Memory B cell (primary cell): ENCODE measurements around the gene ANKRD29.
"Not testable (repeated sequence)": the region's sequence is repeated elsewhere in the genome, so short reads cannot be mapped to it uniquely, and the experiment has no call there.

ENCODE experiments used
- ATAC-seq: fragments of 150-1000 bp; cut with Tn5 transposase; 2 replicates; pipeline ENCODE4 v1.10.0; 2021; ENCODE audit warnings: low read depth, mild to moderate bottlenecking, moderate library complexity
- DNase-seq, 2 donors: peaks; one replicate each; pipeline ENCODE4 v3.0.0; 2022; ENCODE audit warnings: low spot score in 2 of 2
- H3K27ac Mint-ChIP-seq: one replicate; pipeline ENCODE4 v1.8.0; 2022; ENCODE audit warnings: mild to moderate bottlenecking, moderate library complexity, mixed read lengths
- H3K27me3 Mint-ChIP-seq: one replicate; pipeline ENCODE4 v1.8.0; 2022; ENCODE audit warnings: mixed read lengths
- H3K36me3 Mint-ChIP-seq: one replicate; pipeline ENCODE4 v1.8.0; 2022; ENCODE audit warnings: mild to moderate bottlenecking, mixed read lengths
- H3K4me1 Mint-ChIP-seq: one replicate; pipeline ENCODE4 v1.8.0; 2022; ENCODE audit warnings: mixed read lengths
- H3K4me3 Mint-ChIP-seq: one replicate; pipeline ENCODE4 v1.8.0; 2022; ENCODE audit warnings: mild to moderate bottlenecking, moderate library complexity, mixed read lengths
- H3K9me3 Mint-ChIP-seq: one replicate; pipeline ENCODE4 v1.8.0; 2022; ENCODE audit warnings: mixed read lengths

Gene ANKRD29

GRCh38 chr18:23583071-23583865 lies 79.4 kb downstream of the ANKRD29 start:
- Mint-ChIP-seq H3K4me3 (no peak overlapping the region), H3K9me3 (no peaks in the 10 kb centered on the region), H3K36me3 (peaks cover 9% of the 10 kb centered on the region), H3K27me3 (no peaks in the 10 kb centered on the region), H3K27ac (peak overlapping the region; percentile 28), H3K4me1 (peaks cover 32% of the 10 kb centered on the region)
- ATAC-seq (no peak), DNase-seq (no peak)

- Mint-ChIP-seq H3K27me3 (no peaks in the 10 kb centered on the region), H3K4me3 (no peak overlapping the region), H3K36me3 (peaks cover 12% of the 10 kb centered on the region), H3K4me1 (peaks cover 28% of the 10 kb centered on the region), H3K9me3 (no peaks in the 10 kb centered on the region), H3K27ac (peak overlapping the region; percentile 73)
- ATAC-seq = no peak
- DNase-seq = no peak
Measured at GRCh38 chr18:23580677-23581367, 81.9 kb downstream of the ANKRD29 start.

DNA sequence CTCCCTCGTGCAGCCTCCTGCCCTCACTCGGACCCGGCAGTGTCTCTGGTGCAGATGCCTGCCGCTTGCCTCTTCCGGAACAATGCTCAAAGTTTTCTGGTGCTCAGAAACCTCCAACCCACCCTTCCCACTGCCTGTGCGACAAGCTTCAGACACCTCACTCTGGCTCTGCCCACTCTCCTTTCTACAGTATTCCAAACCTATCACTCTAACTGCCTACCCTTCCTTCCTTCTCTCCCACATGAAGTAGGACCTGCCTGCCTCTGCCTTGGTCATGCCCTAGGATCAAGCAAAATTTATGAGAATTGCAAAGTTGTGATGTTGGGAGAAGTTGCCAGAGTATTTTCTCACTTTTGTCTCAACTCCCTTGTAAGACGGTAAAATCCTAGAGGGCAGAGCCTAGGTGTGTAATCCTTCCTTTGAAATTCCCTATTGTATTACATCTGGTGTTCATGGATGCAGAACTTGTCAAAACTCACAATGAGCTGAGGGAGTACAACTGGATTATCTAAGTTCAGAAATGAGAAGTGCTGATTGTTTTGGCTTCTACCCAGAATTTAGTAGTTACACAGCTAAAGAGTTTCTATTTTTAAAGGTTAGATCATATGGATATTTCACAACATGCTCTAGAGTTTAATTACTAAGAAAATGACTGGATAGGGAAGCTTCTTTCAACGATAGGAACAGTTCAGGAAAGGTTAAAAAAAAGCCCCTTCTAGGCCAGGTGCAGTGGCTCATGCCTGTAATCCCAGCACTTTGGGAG lies 83.6 kb downstream of the ANKRD29 start:
- H3K27me3 Mint-ChIP-seq = no peaks in the 10 kb centered on the region
- no peak for ATAC-seq
- H3K9me3 Mint-ChIP-seq = no peaks in the 10 kb centered on the region
- peaks cover 28% of the 10 kb centered on the region for H3K4me1 Mint-ChIP-seq
- DNase-seq = no peak
- peak overlapping the region; percentile 11 for H3K27ac Mint-ChIP-seq
- H3K36me3 Mint-ChIP-seq = peaks cover 15% of the 10 kb centered on the region
- H3K4me3 Mint-ChIP-seq = no peak overlapping the region

DNA sequence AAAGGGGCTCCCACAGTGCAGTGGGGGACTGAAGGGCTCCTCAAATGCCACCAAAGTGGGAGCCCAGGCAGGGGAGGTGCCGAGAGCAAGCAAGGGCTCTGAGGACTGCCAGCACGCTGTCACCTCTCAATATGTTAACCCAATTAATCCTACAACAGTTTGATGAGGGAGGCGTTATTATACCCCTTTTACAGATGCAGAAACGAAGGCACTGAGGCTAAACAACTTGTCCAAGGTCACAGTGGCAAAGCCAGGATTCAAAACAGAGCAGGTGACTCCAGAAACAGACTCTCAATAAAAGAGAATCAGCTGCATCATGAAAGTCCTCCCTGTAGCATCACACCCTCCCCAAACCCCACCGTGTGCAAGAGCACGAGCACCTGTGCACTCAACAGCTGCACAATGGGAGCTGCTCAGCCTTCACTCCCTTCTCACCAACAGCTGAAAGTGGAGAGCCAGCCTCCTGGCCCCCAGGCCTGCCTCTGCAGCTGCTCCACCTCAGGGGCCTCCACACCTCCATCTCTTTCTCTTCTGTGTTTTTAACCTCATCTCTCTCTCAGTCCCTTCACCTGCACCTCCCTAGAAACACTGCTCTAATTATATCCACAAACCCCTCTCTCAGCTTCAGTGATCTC lies 84.5 kb downstream of the ANKRD29 start:
- Mint-ChIP-seq H3K27me3 (no peaks in the 10 kb centered on the region), H3K4me3 (no peak overlapping the region), H3K36me3 (peaks cover 14% of the 10 kb centered on the region), H3K4me1 (peaks cover 30% of the 10 kb centered on the region), H3K9me3 (no peaks in the 10 kb centered on the region), H3K27ac (peak overlapping the region; percentile 11)
- no peak for DNase-seq
- no peak for ATAC-seq

DNA sequence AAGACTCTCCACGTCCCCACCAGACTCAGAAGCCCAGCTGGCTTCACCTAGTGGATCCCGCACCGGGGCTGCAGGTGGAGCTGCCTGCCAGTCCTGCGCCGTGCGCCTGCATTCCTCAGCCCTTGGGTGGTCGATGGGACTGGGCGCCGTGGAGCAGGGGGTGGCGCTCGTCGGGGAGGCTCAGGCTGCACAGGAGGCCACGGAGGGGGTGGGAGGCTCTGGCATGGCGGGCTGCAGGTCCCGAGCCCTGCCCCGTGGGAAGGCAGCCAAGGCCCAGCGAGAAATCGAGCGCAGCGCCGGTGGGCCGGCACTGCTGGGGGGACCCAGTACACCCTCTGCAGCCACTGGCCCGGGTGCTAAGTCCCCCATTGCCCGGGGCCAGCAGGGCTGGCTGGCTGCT lies 85.2 kb downstream of the ANKRD29 start:
- not testable (repeated sequence) for H3K9me3 Mint-ChIP-seq, H3K27ac Mint-ChIP-seq, ATAC-seq, H3K27me3 Mint-ChIP-seq, H3K4me3 Mint-ChIP-seq, DNase-seq
- peaks cover 28% of the 10 kb centered on the region for H3K4me1 Mint-ChIP-seq
- H3K36me3 Mint-ChIP-seq = peaks cover 13% of the 10 kb centered on the region

- Mint-ChIP-seq H3K9me3 (no peaks in the 10 kb centered on the region), H3K27ac (peak overlapping the region; percentile 62), H3K4me3 (no peak overlapping the region), H3K27me3 (no peaks in the 10 kb centered on the region), H3K4me1 (peaks cover 23% of the 10 kb centered on the region), H3K36me3 (peaks cover 12% of the 10 kb centered on the region)
- ATAC-seq (no peak), DNase-seq (no peak)
Measured at GRCh38 chr18:23575309-23575651, 87.4 kb downstream of the ANKRD29 start.

GRCh38 chr18:23574611-23575308 lies 88.0 kb downstream of the ANKRD29 start:
- no peak overlapping the region for H3K4me3 Mint-ChIP-seq
- peak overlapping the region; percentile 75 for H3K27ac Mint-ChIP-seq
- no peak for DNase-seq
- no peaks in the 10 kb centered on the region for H3K9me3 Mint-ChIP-seq
- no peaks in the 10 kb centered on the region for H3K27me3 Mint-ChIP-seq
- H3K4me1 Mint-ChIP-seq = peaks cover 21% of the 10 kb centered on the region
- H3K36me3 Mint-ChIP-seq = peaks cover 12% of the 10 kb centered on the region
- ATAC-seq = peak; percentile 37

- peak; percentile 24 for ATAC-seq
- Mint-ChIP-seq H3K27me3 (no peaks in the 10 kb centered on the region), H3K27ac (peak overlapping the region; percentile 75), H3K4me1 (peaks cover 17% of the 10 kb centered on the region), H3K9me3 (no peaks in the 10 kb centered on the region), H3K36me3 (peaks cover 12% of the 10 kb centered on the region), H3K4me3 (no peak overlapping the region)
- DNase-seq = no peak
Measured at GRCh38 chr18:23573626-23574431, 88.9 kb downstream of the ANKRD29 start.

- no peak for DNase-seq
- Mint-ChIP-seq H3K9me3 (no peaks in the 10 kb centered on the region), H3K4me3 (no peak overlapping the region), H3K27me3 (no peaks in the 10 kb centered on the region), H3K4me1 (peaks cover 12% of the 10 kb centered on the region), H3K36me3 (peaks cover 17% of the 10 kb centered on the region), H3K27ac (peak overlapping the region; percentile 75)
- ATAC-seq = no peak
Measured at GRCh38 chr18:23573020-23573419, 89.7 kb downstream of the ANKRD29 start.

DNA sequence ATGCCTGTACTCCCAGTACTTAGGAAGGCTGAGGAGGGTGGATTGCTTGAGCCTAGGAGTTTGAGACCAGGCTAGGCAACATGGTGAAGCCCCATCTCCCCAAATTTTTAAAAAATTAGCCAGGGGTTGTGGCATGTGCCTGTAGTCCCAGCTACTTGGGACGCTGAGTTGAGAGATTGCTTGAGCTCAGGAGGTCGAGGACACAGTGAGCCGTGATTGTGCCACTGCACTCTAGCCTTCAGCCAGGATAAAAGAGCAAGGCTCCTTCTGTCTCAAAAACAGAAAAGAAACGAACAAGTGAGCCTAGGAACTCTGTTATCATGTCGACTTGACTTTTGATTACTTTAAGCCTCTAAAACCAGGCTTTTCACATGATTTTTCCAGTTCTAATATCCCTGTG lies 90.1 kb downstream of the ANKRD29 start:
- peaks cover 18% of the 10 kb centered on the region for H3K36me3 Mint-ChIP-seq
- no peak for DNase-seq
- H3K9me3 Mint-ChIP-seq = no peaks in the 10 kb centered on the region
- peaks cover 12% of the 10 kb centered on the region for H3K4me1 Mint-ChIP-seq
- ATAC-seq = no peak
- no peak overlapping the region for H3K27ac Mint-ChIP-seq
- no peaks in the 10 kb centered on the region for H3K27me3 Mint-ChIP-seq
- no peak overlapping the region for H3K4me3 Mint-ChIP-seq

DNA sequence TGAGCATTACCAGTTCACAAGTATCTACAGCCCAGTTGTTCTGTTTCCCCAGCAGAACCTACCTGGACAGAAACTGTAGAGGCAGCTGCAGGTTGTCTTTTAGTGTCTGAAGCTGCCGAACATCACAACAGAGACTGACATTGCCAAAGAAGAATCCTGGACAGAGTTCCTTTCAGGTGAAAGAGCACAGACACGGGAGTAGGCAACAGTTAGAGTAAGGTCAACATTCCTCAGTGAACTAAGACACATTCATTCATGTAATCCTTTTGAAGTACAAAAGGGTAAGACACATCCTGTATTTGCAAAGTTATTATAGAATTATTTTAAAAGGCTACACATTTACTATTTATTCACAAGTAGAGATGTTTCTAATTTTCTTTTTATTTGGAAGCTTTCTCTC lies 90.7 kb downstream of the ANKRD29 start:
- H3K36me3 Mint-ChIP-seq = peaks cover 22% of the 10 kb centered on the region
- H3K27ac Mint-ChIP-seq = no peak overlapping the region
- peaks cover 12% of the 10 kb centered on the region for H3K4me1 Mint-ChIP-seq
- H3K9me3 Mint-ChIP-seq = no peaks in the 10 kb centered on the region
- ATAC-seq (no peak), DNase-seq (no peak)
- H3K27me3 Mint-ChIP-seq = no peaks in the 10 kb centered on the region
- no peak overlapping the region for H3K4me3 Mint-ChIP-seq

DNA sequence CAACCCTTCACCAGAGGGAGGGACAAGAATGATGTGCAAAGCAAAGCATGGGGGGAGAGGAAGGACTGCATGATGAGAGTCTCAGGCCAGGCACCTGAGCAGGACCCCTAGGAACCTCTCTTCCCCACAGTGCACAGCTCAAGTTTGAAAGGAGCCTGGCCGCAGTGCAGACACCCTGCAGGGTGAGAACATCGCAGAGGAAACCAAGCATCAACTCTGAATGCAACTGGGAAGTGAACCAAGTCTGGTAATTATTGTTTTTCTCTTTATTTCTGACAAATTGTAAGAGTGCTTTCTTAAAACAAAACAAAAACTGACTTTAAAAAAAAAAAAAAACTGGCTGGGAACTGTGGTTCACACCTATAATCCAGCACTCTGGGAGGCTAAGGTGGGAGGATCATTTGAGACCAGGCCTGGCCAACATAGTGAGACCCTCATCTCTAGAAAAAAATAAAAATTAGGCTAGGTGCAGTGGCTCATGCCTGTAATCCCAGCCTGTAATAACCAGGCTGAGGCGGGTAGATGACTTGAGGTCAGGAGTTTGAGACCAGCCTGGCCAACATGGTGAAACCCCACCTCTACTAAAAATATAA lies 91.7 kb downstream of the ANKRD29 start:
- H3K4me3 Mint-ChIP-seq = no peak overlapping the region
- no peaks in the 10 kb centered on the region for H3K9me3 Mint-ChIP-seq
- no peak for ATAC-seq
- peaks cover 12% of the 10 kb centered on the region for H3K4me1 Mint-ChIP-seq
- no peak for DNase-seq
- peaks cover 23% of the 10 kb centered on the region for H3K36me3 Mint-ChIP-seq
- H3K27me3 Mint-ChIP-seq = no peaks in the 10 kb centered on the region
- no peak overlapping the region for H3K27ac Mint-ChIP-seq
